HepG2 (cell line): ENCODE data around the gene ACACB. TPM values are rescaled to one million over a fixed set of nuclear protein-coding genes. Genes with fewer than 3 reads are reported as not detected.

Experiments used
- ARHGAP35 ChIP-seq: sonication (generic); formaldehyde crosslinking; IDR thresholded peaks from 2 replicates; pipeline ENCODE4 v1.9.0; 2022; ENCODE audit warnings: mild to moderate bottlenecking, inconsistent platforms, moderate library complexity, missing genetic modification reagents, borderline replicate concordance
- ARNTL ChIP-seq: sonication (generic); formaldehyde crosslinking; IDR thresholded peaks from 2 replicates; pipeline ENCODE4 v1.4.0; 2020; ENCODE audit warnings: mild to moderate bottlenecking, missing genetic modification reagents
- CBFB ChIP-seq: sonication (generic); formaldehyde crosslinking; IDR thresholded peaks from 2 replicates; pipeline ENCODE4 v1.4.0; 2020; ENCODE audit warnings: missing genetic modification reagents
- HNRNPH1 ChIP-seq: fragments of 200-400 bp; formaldehyde crosslinking; optimal IDR thresholded peaks from 2 replicates; pipeline ENCODE3; 2017; ENCODE audit warnings: mild to moderate bottlenecking, low read depth, low read length
- MIER2 ChIP-seq: IDR thresholded peaks from 2 replicates; pipeline ENCODE4 v1.6.1; 2016; ENCODE audit warnings: missing biosample characterization, missing genetic modification reagents
- NCOA2 ChIP-seq: sonication (generic); formaldehyde crosslinking; IDR thresholded peaks from 2 replicates; pipeline ENCODE4 v1.8.0; 2022; ENCODE audit warnings: inconsistent platforms
- RARG ChIP-seq: sonication (generic); formaldehyde crosslinking; IDR thresholded peaks from 2 replicates; pipeline ENCODE4 v1.4.0; 2020; ENCODE audit warnings: low read depth, mild to moderate bottlenecking, missing genetic modification reagents
- RBFOX2 ChIP-seq: fragments of 200-400 bp; formaldehyde crosslinking; IDR thresholded peaks from 2 replicates; pipeline ENCODE4 v1.6.1; 2017; ENCODE audit warnings: low read depth, mild to moderate bottlenecking, low read length
- RXRB ChIP-seq: IDR thresholded peaks from 2 replicates; pipeline ENCODE4 v1.6.1; 2016; ENCODE audit warnings: borderline replicate concordance, missing genetic modification reagents, missing compliant biosample characterization
- U2AF2 ChIP-seq: fragments of 200-400 bp; formaldehyde crosslinking; IDR thresholded peaks from 2 replicates; pipeline ENCODE4 v1.6.1; 2017; ENCODE audit warnings: low read depth, mild to moderate bottlenecking, low read length
- YEATS4 ChIP-seq: sonication (generic); formaldehyde crosslinking; IDR thresholded peaks from 2 replicates; pipeline ENCODE4 v1.4.0; 2020; ENCODE audit warnings: missing genetic modification reagents, borderline replicate concordance
- ZNF121 ChIP-seq: sonication (generic); formaldehyde crosslinking; IDR thresholded peaks from 2 replicates; pipeline ENCODE4 v1.5.0; 2020; ENCODE audit warnings: mild to moderate bottlenecking, missing genetic modification reagents
- ZNF292 ChIP-seq: sonication (generic); formaldehyde crosslinking; IDR thresholded peaks from 2 replicates; pipeline ENCODE4 v1.8.1; 2022; ENCODE audit warnings: mild to moderate bottlenecking, low read depth, missing genetic modification reagents, borderline replicate concordance
- ZNF350 ChIP-seq: sonication (generic); formaldehyde crosslinking; IDR thresholded peaks from 2 replicates; pipeline ENCODE4 v1.4.0; 2020; ENCODE audit warnings: mild to moderate bottlenecking, low read depth, missing genetic modification reagents, borderline replicate concordance
- ZNF382 ChIP-seq: sonication (generic); formaldehyde crosslinking; IDR thresholded peaks from 2 replicates; pipeline ENCODE4 v1.5.0; 2020; ENCODE audit warnings: missing genetic modification reagents, mild to moderate bottlenecking, borderline replicate concordance
- ZNF572 ChIP-seq: sonication (generic); formaldehyde crosslinking; IDR thresholded peaks from 2 replicates; pipeline ENCODE4 v1.5.1; 2020; ENCODE audit warnings: mild to moderate bottlenecking, missing genetic modification reagents
- polyA plus RNA-seq, 8 experiments: library from polyadenylated mRNA; depleted of rRNA in 3 of 8; stranded (reverse) in 7 of 8; unstranded in 1 of 8; fragments of >200 nt; fragmentation: Illumina TruSeq in 4 of 8; extraction: Trizol in 4 of 8; gene quantifications; 2 replicates each; pipeline versions ENCODE4 v1.2.1 to v1.2.3, GENCODE V29; 2011 to 2016; ENCODE audit warnings: low read depth in 4 of 8, missing spikeins in 1 of 8, mixed read lengths in 1 of 8; ENCODE audit not compliant: insufficient read depth in 1 of 8
- total RNA-seq, 5 experiments: library from RNA; depleted of rRNA; stranded (reverse); fragments of >200 nt; fragmentation: Illumina TruSeq; extraction: Trizol; gene quantifications; 2 replicates each; pipeline ENCODE4 v1.2.3, GENCODE V29; 2016; ENCODE audit warnings: low read depth in 1 of 5
- TF ChIP-seq, protein P1 (sequence below): IDR thresholded peaks from 2 replicates; pipeline ENCODE4 v1.4.0; 2020; ENCODE audit warnings: mild to moderate bottlenecking, missing genetic modification reagents
- TF ChIP-seq, protein P2 (sequence below): fragments of 450-650 bp; IDR thresholded peaks from 2 replicates; pipeline ENCODE4 v1.6.1; 2016
- TF ChIP-seq, protein P3 (sequence below): sonication (generic); formaldehyde crosslinking; IDR thresholded peaks from 2 replicates; pipeline ENCODE4 v1.9.0; 2021; ENCODE audit warnings: mild to moderate bottlenecking, missing genetic modification reagents

The ACACB gene
- total and polyA plus RNA-seq, 2 of the 13 experiments (the other 11 are each of a cell fraction or from before 2014, with no cell fraction given): 6.2 to 8.6 TPM

- TF ChIP-seq ZNF121 (CRISPR knock-in tag): no peak
- TF ChIP-seq, protein P1, sequence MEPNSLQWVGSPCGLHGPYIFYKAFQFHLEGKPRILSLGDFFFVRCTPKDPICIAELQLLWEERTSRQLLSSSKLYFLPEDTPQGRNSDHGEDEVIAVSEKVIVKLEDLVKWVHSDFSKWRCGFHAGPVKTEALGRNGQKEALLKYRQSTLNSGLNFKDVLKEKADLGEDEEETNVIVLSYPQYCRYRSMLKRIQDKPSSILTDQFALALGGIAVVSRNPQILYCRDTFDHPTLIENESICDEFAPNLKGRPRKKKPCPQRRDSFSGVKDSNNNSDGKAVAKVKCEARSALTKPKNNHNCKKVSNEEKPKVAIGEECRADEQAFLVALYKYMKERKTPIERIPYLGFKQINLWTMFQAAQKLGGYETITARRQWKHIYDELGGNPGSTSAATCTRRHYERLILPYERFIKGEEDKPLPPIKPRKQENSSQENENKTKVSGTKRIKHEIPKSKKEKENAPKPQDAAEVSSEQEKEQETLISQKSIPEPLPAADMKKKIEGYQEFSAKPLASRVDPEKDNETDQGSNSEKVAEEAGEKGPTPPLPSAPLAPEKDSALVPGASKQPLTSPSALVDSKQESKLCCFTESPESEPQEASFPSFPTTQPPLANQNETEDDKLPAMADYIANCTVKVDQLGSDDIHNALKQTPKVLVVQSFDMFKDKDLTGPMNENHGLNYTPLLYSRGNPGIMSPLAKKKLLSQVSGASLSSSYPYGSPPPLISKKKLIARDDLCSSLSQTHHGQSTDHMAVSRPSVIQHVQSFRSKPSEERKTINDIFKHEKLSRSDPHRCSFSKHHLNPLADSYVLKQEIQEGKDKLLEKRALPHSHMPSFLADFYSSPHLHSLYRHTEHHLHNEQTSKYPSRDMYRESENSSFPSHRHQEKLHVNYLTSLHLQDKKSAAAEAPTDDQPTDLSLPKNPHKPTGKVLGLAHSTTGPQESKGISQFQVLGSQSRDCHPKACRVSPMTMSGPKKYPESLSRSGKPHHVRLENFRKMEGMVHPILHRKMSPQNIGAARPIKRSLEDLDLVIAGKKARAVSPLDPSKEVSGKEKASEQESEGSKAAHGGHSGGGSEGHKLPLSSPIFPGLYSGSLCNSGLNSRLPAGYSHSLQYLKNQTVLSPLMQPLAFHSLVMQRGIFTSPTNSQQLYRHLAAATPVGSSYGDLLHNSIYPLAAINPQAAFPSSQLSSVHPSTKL (CRISPR knock-in tag): peak; percentile 91
- no peak for TF ChIP-seq RARG
- TF ChIP-seq U2AF2: no peak
- peak; percentile 84 for TF ChIP-seq RXRB
- TF ChIP-seq, protein P2, sequence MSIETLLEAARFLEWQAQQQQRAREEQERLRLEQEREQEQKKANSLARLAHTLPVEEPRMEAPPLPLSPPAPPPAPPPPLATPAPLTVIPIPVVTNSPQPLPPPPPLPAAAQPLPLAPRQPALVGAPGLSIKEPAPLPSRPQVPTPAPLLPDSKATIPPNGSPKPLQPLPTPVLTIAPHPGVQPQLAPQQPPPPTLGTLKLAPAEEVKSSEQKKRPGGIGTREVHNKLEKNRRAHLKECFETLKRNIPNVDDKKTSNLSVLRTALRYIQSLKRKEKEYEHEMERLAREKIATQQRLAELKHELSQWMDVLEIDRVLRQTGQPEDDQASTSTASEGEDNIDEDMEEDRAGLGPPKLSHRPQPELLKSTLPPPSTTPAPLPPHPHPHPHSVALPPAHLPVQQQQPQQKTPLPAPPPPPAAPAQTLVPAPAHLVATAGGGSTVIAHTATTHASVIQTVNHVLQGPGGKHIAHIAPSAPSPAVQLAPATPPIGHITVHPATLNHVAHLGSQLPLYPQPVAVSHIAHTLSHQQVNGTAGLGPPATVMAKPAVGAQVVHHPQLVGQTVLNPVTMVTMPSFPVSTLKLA: no peak
- peak; percentile 30; the same call in 1 of the 2 replicates for TF ChIP-seq ZNF350
- no peak for TF ChIP-seq ARNTL (CRISPR knock-in tag)
- peak; percentile 65; the same call in 1 of the 2 replicates for TF ChIP-seq ZNF292 (CRISPR knock-in tag)
- TF ChIP-seq YEATS4 (CRISPR knock-in tag): no peak
- TF ChIP-seq NCOA2 (CRISPR knock-in tag): 0 out of 2 replicates have a peak, but pooled peaks have one; percentile 31
- TF ChIP-seq, protein P3, sequence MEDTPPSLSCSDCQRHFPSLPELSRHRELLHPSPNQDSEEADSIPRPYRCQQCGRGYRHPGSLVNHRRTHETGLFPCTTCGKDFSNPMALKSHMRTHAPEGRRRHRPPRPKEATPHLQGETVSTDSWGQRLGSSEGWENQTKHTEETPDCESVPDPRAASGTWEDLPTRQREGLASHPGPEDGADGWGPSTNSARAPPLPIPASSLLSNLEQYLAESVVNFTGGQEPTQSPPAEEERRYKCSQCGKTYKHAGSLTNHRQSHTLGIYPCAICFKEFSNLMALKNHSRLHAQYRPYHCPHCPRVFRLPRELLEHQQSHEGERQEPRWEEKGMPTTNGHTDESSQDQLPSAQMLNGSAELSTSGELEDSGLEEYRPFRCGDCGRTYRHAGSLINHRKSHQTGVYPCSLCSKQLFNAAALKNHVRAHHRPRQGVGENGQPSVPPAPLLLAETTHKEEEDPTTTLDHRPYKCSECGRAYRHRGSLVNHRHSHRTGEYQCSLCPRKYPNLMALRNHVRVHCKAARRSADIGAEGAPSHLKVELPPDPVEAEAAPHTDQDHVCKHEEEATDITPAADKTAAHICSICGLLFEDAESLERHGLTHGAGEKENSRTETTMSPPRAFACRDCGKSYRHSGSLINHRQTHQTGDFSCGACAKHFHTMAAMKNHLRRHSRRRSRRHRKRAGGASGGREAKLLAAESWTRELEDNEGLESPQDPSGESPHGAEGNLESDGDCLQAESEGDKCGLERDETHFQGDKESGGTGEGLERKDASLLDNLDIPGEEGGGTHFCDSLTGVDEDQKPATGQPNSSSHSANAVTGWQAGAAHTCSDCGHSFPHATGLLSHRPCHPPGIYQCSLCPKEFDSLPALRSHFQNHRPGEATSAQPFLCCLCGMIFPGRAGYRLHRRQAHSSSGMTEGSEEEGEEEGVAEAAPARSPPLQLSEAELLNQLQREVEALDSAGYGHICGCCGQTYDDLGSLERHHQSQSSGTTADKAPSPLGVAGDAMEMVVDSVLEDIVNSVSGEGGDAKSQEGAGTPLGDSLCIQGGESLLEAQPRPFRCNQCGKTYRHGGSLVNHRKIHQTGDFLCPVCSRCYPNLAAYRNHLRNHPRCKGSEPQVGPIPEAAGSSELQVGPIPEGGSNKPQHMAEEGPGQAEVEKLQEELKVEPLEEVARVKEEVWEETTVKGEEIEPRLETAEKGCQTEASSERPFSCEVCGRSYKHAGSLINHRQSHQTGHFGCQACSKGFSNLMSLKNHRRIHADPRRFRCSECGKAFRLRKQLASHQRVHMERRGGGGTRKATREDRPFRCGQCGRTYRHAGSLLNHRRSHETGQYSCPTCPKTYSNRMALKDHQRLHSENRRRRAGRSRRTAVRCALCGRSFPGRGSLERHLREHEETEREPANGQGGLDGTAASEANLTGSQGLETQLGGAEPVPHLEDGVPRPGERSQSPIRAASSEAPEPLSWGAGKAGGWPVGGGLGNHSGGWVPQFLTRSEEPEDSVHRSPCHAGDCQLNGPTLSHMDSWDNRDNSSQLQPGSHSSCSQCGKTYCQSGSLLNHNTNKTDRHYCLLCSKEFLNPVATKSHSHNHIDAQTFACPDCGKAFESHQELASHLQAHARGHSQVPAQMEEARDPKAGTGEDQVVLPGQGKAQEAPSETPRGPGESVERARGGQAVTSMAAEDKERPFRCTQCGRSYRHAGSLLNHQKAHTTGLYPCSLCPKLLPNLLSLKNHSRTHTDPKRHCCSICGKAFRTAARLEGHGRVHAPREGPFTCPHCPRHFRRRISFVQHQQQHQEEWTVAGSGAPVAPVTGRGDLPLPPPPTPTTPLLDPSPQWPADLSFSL: no peak
- no peak for TF ChIP-seq HNRNPH1
- TF ChIP-seq ZNF572 (CRISPR knock-in tag): no peak
- TF ChIP-seq ARHGAP35: no peak
- TF ChIP-seq CBFB: no peak
- TF ChIP-seq RBFOX2: no peak
- TF ChIP-seq ZNF382 (CRISPR knock-in tag): no peak
- 0 out of 2 replicates have a peak, but pooled peaks have one; percentile 68 for TF ChIP-seq MIER2 (CRISPR knock-in tag)
Measured at GRCh38 chr12:109087250-109087649, 29.1 kb upstream of the ACACB start (continued).
